Measurements from ENCODE around the gene CLRN1.

DNA sequence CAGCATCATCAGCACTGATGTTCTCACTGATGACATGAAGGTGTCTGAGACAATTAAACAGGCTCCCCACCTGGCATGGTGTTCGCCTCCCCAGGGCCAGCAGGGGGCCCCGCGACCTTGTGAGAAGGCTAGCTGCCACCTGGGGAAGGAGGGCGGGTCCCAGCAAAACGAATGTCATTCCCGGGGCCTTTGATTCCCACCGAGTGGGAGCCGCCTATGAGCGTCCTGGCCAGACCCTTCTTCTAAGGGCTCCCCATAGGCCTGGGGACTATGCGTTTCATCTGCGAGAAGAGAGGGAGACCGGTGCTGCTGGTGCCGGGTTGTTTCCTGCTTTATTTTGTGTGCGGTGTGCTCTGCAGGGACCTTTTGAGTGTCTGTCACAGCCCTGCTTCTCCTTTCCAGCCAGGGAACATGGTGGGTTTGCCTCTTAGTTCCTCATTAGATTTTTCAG lies 46.8 kb downstream of the CLRN1 start:
- TF ChIP-seq YY1 (IDR thresholded peaks at IDR 0.05; ENCODE audit: insufficient read depth, insufficient read length): no peak
- no peak for TF ChIP-seq ZNF274 (IDR thresholded peaks at IDR 0.05; ENCODE audit: low read depth, low read length)
- TF ChIP-seq SUZ12 (IDR thresholded peaks at IDR 0.05; ENCODE audit: extremely low read depth, insufficient read depth, insufficient read length): no peak

All from NT2/D1 (cell line).